ENCODE measurements around the gene NEURL4. TPM values are rescaled to one million over a fixed set of nuclear protein-coding genes. Genes with fewer than 3 reads are reported as not detected.
A peak's percentile ranks its signal among the peaks of the same experiment; 100 is the strongest.

NEURL4 gene
- total RNA-seq, 4 donors from 2014 or later, result 12.0 to 30.4 (median 14.9) TPM

GRCh38 chr17:7318121-7318860 lies 10.8 kb downstream of the NEURL4 start:
- Histone ChIP-seq H3K9me3 (no peaks in the 10 kb centered on the region), H3K27ac (no peak overlapping the region), H3K36me3 (peaks cover 0 to 86% of the 10 kb centered on the region in 2 donors), H3K27me3 (no peaks in the 10 kb centered on the region), H3K4me1 (peaks cover 0 to 25% (median 19%) of the 10 kb centered on the region in 3 donors), H3K4me3 (no peak overlapping the region)
- no peak for ATAC-seq
- 90% methylated on average over 3 of the region's 13 CpGs; no CpG with 5 or more reads in 1 of the 2 donors for WGBS, 2 donors (ENCODE audit: low coverage in 1 of 2)
- TF ChIP-seq CTCF (IDR thresholded peaks at IDR 0.05) (no peak), EP300 (IDR thresholded peaks at IDR 0.05) (no peak), POLR2A (IDR thresholded peaks at IDR 0.05) (no peak), POLR2AphosphoS5 (IDR thresholded peaks at IDR 0.05) (no peak)

DNA sequence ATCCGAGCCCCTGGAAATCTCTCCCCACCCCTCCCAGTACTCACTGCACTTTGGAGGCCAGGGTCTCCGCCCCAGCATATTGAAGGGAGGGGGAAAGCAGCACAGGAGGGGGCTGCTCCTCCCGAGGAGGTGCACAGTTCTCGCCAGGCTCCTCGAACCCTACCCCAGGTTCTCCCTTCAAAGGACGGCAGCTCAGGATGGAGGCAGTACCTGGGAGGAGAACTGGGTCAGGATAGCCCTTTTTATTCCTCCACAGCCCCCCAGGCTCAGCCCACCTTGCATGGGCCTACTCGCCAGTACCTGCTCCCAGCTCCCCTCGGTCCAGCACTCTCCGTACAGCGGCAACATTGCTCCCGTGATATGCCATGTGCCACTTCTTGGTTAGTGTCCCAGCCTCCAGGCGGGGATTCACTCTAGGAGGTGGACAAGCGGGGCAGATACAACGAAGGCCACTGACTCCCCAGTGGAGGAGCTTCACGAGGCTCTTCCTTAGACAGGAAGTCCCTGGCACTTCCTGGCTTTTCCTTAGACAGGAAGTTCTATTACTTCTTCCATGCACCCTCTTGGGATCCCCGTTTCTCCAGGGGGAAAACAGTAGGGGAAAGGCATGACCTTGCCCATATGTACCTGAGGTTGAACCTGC lies 11.9 kb downstream of the NEURL4 start:
- Histone ChIP-seq H3K9me3 (no peaks in the 10 kb centered on the region), H3K4me1 (peaks cover 0 to 35% (median 24%) of the 10 kb centered on the region in 3 donors), H3K4me3 (no peak overlapping the region), H3K27me3 (no peaks in the 10 kb centered on the region), H3K27ac (no peak overlapping the region), H3K36me3 (peaks cover 0 to 86% of the 10 kb centered on the region in 2 donors)
- no peak for ATAC-seq
- WGBS, 2 donors (ENCODE audit: low coverage in 1 of 2), result 69 to 100% methylated on average over 2 to 5 of the region's 16 CpGs
- no peak for TF ChIP-seq EP300 (IDR thresholded peaks at IDR 0.05)
- TF ChIP-seq CTCF (IDR thresholded peaks at IDR 0.05), result no peak
- no peak for TF ChIP-seq POLR2A (IDR thresholded peaks at IDR 0.05)
- TF ChIP-seq POLR2AphosphoS5 (IDR thresholded peaks at IDR 0.05), result no peak

- H3K27me3 ChIP-seq, result no peaks in the 10 kb centered on the region
- peak overlapping the region; percentile 77 to 98 (median 96) for H3K27ac ChIP-seq
- 0 to 67% methylated on average over 3 to 7 of the region's 30 CpGs for WGBS, 2 donors (ENCODE audit: low coverage in 1 of 2)
- TF ChIP-seq POLR2A (IDR thresholded peaks at IDR 0.05) (no peak), POLR2AphosphoS5 (IDR thresholded peaks at IDR 0.05) (no peak), CTCF (IDR thresholded peaks at IDR 0.05) (no peak), EP300 (IDR thresholded peaks at IDR 0.05) (no peak)
- H3K9me3 ChIP-seq, result no peaks in the 10 kb centered on the region
- peaks cover 3 to 86% of the 10 kb centered on the region in 2 donors for H3K36me3 ChIP-seq
- ATAC-seq, result no peak
- H3K4me3 ChIP-seq, result peak overlapping the region; percentile 85 to 96
- peaks cover 0 to 50% (median 24%) of the 10 kb centered on the region in 3 donors for H3K4me1 ChIP-seq
Observed at GRCh38 chr17:7315570-7316235, 13.4 kb downstream of the NEURL4 start.

- Histone ChIP-seq H3K27ac (peak within 1 kb of the TSS; percentile 77 to 98 (median 96)), H3K4me3 (peak within 1 kb of the TSS; percentile 85 to 96), H3K4me1 (peaks cover 0 to 57% (median 27%) of the 10 kb centered on the region in 3 donors), H3K27me3 (no peaks in the 10 kb centered on the region), H3K36me3 (peaks cover 3 to 86% of the 10 kb centered on the region in 2 donors), H3K9me3 (no peaks in the 10 kb centered on the region)
- peak; percentile 93 for ATAC-seq
- 0% methylated on average over 2 of the region's 95 CpGs; no CpG with 5 or more reads in 1 of the 2 donors for WGBS, 2 donors (ENCODE audit: low coverage in 1 of 2)
- TF ChIP-seq POLR2AphosphoS5 (IDR thresholded peaks at IDR 0.05), result peak; percentile 95
- peak; percentile 82 to 88 for TF ChIP-seq POLR2A (IDR thresholded peaks at IDR 0.05)
- no peak for TF ChIP-seq CTCF (IDR thresholded peaks at IDR 0.05)
Observed at GRCh38 chr17:7314719-7315569, 14.2 kb downstream of the NEURL4 start, which contains the start of gene GPS2. Gene GPS2 (minus strand): TSS chr17:7315360. CDS start chr17:7315052, 308 bp downstream.

Measured in gastroesophageal sphincter (tissue), 4 donors.